GM12874 (cell line): ENCODE measurements around the gene C2orf69.

Experiments used
- CTCF ChIP-seq: IDR thresholded peaks from 2 replicates; pipeline ENCODE4 v1.5.1; 2011; ENCODE audit warnings: low read depth, mild to moderate bottlenecking, control low read depth, low read length, moderate library complexity; ENCODE audit not compliant: insufficient read depth

C2orf69 gene

GRCh38 chr2:199911052-199911876, at the start of gene C2orf69:
TSS of gene C2orf69 (plus strand) at chr2:199911293. CDS start at chr2:199911439, 146 bp downstream.
- TF ChIP-seq CTCF: no peak

- TF ChIP-seq CTCF: no peak
These were observed 48.3 kb upstream of the C2orf69 start for GRCh38 chr2:199862788-199863187.

GRCh38 chr2:199865905-199866304, 45.2 kb upstream of the C2orf69 start:
- no peak for TF ChIP-seq CTCF

GRCh38 chr2:199868431-199869226, 42.5 kb upstream of the C2orf69 start:
- TF ChIP-seq CTCF: no peak

GRCh38 chr2:199869227-199869541, 41.9 kb upstream of the C2orf69 start:
- no peak for TF ChIP-seq CTCF

GRCh38 chr2:199869653-199870052, 41.4 kb upstream of the C2orf69 start:
- no peak for TF ChIP-seq CTCF

- no peak for TF ChIP-seq CTCF
These were observed 40.5 kb upstream of the C2orf69 start for GRCh38 chr2:199870581-199870980.
